Upper lobe of right lung (tissue), 1 donor: ENCODE results near the gene NEDD4L. TPM values are rescaled to one million over a fixed set of nuclear protein-coding genes. Genes with fewer than 3 reads are reported as not detected.

Experiments used
- ATAC-seq: fragments of 200-7000 bp; cut with Tn5 transposase; one replicate; pipeline ENCODE4 v1.9.1; 2020; ENCODE audit warnings: mild to moderate bottlenecking, moderate library complexity
- DNase-seq: peaks from one replicate; pipeline ENCODE4 v3.0.0-alpha.2; 2020
- H3K27ac ChIP-seq: fragments of 200-600 bp; one replicate; pipeline ENCODE4 v1.8.0; 2022
- H3K27me3 ChIP-seq: fragments of 200-600 bp; one replicate; pipeline ENCODE4 v1.8.0; 2022; ENCODE audit warnings: mild to moderate bottlenecking
- H3K36me3 ChIP-seq: fragments of 200-600 bp; one replicate; pipeline ENCODE4 v1.8.0; 2022
- H3K4me1 ChIP-seq: fragments of 200-600 bp; one replicate; pipeline ENCODE4 v1.8.0; 2022
- H3K4me3 ChIP-seq: fragments of 200-600 bp; one replicate; pipeline ENCODE4 v1.8.0; 2022; ENCODE audit warnings: mild to moderate bottlenecking
- H3K9me3 ChIP-seq: fragments of 200-600 bp; one replicate; pipeline ENCODE4 v1.8.0; 2022
- intact Hi-C: fragments of 100-400 bp; cut with DNase I; formaldehyde crosslinking; loops from one replicate; pipeline ENCODE4 v1.11.0; 2022
- total RNA-seq: library from RNA; stranded (reverse); fragmentation: NEBNext Ultra II Directional; extraction: Animal tissue kit (Norgen Biotek cat#: 25700); gene quantifications from one replicate; pipeline ENCODE4 v1.2.1, GENCODE V29; 2021
- TF ChIP-seq, protein P1 (sequence below): fragments of 200-600 bp; IDR thresholded peaks from one replicate; pipeline ENCODE4 v1.8.0; 2022; ENCODE audit warnings: antibody characterized with exemption
- donor health status: DM: no; HTN: yes; CAD: no; lungs with severe emphysema.

The NEDD4L gene
- total RNA-seq, 1 donor from 2014 or later, result 192 TPM

DNA sequence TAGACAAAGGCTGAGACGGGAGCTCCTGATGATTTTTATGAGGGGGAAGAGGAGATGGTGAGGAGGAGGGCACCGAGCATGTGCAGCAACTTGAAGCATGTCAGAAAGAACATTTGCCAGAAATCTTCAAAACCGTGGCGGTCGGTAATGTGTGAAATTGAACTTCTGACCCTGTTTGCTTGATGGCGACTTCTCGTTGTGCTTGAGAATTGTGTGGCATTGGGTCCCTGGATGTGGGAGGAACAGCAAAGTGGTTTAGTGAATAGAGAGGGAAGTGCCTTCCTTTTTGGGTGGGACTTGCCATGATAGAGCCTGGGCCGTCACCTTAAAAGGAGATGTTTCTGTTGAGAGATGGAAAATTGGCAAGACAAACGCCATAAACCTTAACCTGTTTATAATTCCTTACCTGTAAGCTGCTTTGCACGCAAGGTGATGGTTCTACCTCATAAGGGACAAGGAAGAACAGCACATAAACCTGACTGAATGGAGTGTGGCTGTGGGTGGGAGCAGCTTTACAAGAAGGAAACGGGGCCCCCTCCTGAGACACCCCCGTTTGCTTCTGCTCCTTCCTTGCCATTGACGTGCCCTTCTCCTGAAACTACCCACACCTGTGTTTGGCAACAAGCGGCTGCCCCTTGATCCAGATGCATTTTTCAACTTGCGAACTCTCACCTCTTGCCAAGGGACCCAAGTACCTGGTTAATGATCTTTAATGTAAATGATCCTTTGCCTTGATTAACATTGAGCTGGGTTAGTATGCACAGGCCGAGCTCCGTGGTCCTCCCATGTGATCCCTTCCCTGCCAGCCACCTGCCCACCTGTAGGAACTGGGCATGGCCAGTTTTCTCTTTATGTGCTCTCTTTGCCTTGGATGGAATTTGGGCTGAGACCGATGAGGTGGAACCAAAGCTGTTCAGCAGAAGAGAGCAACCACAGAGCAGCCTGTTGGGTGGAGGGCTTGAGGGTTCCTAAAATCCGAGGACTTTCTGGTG, 153.2 kb downstream of the NEDD4L start:
- TF ChIP-seq, protein P1, sequence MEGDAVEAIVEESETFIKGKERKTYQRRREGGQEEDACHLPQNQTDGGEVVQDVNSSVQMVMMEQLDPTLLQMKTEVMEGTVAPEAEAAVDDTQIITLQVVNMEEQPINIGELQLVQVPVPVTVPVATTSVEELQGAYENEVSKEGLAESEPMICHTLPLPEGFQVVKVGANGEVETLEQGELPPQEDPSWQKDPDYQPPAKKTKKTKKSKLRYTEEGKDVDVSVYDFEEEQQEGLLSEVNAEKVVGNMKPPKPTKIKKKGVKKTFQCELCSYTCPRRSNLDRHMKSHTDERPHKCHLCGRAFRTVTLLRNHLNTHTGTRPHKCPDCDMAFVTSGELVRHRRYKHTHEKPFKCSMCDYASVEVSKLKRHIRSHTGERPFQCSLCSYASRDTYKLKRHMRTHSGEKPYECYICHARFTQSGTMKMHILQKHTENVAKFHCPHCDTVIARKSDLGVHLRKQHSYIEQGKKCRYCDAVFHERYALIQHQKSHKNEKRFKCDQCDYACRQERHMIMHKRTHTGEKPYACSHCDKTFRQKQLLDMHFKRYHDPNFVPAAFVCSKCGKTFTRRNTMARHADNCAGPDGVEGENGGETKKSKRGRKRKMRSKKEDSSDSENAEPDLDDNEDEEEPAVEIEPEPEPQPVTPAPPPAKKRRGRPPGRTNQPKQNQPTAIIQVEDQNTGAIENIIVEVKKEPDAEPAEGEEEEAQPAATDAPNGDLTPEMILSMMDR, result no peak
- ATAC-seq (no peak), DNase-seq (no peak)
- intact Hi-C loops, result no loop called here
- H3K27ac ChIP-seq, result no peak overlapping the region
- peaks cover 4% of the 10 kb centered on the region for H3K27me3 ChIP-seq
- no peaks in the 10 kb centered on the region for H3K36me3 ChIP-seq
- peaks cover 12% of the 10 kb centered on the region for H3K4me1 ChIP-seq
- H3K4me3 ChIP-seq, result no peak overlapping the region
- H3K9me3 ChIP-seq, result no peaks in the 10 kb centered on the region

DNA sequence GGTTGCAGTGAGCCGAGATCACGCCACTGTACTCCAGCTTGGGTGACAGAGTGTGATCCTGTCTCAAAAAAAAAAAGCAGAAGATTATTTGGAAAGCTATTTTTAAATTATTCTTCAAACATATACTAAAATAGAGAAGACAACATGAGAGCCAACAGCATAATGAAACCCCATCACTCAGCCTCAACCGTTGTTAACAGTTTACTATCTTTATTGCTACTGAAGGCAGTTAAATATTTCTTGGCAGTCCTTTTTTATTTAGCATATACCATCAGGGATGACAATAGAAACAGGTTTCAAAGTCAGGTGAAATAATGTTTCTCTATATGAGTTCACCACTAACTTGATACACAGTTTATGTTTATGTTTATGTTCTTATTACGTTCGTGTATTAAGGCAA, 157.2 kb downstream of the NEDD4L start:
- H3K27ac ChIP-seq, result no peak overlapping the region
- TF ChIP-seq, protein P1, result no peak

DNA sequence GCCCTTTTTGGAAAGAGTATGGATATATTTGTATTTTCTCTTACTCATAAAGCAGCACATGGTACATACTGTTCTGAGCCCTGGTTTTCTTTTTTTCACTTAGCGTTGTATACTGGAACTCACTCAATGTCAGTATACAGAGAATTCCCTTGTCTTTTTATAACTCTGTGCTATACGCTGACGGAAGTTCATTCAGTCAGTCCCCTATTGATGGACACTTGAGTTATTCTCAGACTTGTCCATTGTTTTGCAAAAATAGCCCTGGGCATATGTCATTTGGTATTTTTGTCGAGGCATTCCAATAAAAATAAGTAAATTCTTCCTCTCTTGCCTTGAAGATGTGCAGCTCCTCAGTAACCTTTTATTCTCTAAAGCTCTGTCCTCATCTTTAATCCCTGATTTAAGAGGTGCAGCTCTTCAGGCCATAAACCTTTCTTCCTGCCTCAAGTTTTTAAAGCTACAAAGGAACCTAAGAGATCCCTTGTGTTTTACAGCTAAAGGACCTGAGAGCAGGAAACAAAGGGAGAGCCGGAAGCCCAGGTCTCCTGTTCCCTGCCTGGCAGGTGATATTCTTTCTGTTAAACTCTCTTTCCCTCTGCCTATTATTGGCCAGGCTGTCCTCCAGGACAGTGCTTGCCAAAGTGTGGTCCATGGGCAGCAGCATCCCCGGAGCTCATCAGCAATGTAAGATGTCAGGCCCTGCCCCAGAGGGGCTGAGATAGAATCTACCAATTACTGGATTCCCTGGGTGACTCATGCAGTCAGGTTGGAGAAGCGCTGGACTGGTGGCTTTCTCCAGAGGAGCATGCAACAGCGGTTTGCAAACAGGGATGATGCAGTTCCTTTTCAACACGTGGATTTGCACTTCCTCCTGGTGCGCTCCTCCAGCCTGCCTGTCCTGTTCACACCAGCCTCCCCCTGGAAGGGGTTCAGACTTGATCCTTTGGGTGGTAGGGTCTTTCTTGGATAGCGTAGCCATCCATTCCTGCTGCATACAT, 158.0 kb downstream of the NEDD4L start:
- Histone ChIP-seq H3K27ac (no peak overlapping the region), H3K27me3 (no peaks in the 10 kb centered on the region), H3K4me1 (no peaks in the 10 kb centered on the region), H3K36me3 (no peaks in the 10 kb centered on the region), H3K9me3 (no peaks in the 10 kb centered on the region), H3K4me3 (no peak overlapping the region)
- peak; percentile 46 for ATAC-seq
- no peak for DNase-seq
- intact Hi-C loops, result no loop called here
- TF ChIP-seq, protein P1, result no peak

More for the DNA sequence above, 157.2 kb downstream of the NEDD4L start:
- DNase-seq (no peak), ATAC-seq (no peak)
- no peak overlapping the region for H3K4me3 ChIP-seq
- no peaks in the 10 kb centered on the region for H3K27me3 ChIP-seq
- no peaks in the 10 kb centered on the region for H3K9me3 ChIP-seq
- H3K36me3 ChIP-seq, result no peaks in the 10 kb centered on the region
- intact Hi-C loops, result no loop called here
- no peaks in the 10 kb centered on the region for H3K4me1 ChIP-seq

DNA sequence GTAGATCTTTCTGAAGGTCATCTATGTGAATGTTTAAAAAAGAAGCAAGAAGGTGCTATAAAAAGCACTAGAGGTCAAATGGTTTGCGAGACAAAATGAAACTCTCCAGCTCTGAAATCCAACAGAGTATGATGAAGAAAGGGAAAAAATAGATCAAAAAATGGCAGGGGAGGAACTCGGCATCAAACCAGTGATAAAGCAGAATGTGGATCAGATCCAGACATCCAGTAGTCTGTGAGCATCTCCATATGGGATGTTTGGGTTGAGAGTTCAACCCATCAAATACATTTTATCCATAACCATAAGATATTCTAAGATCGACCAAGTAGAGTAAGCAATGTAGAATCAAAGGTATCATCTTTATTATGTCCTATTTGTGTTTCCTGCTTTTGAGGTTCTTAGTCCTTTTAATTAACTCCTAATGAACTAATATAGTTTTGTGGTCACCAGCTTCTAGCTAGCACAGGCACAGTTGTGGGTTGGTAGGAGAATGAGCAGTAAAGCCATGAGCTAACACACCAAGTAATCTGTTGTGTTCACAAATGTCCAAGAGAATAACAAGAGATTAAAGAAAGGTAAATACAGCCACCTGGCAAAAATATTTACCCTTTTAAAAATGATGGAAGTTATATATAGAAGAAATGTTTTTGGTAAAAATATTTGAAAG, 160.9 kb downstream of the NEDD4L start:
- no peak for ATAC-seq
- no peaks in the 10 kb centered on the region for H3K27me3 ChIP-seq
- intact Hi-C loops, result no loop called here
- H3K27ac ChIP-seq, result no peak overlapping the region
- peaks cover 12% of the 10 kb centered on the region for H3K4me1 ChIP-seq
- no peaks in the 10 kb centered on the region for H3K36me3 ChIP-seq
- TF ChIP-seq, protein P1, result no peak
- H3K9me3 ChIP-seq, result no peaks in the 10 kb centered on the region
- no peak overlapping the region for H3K4me3 ChIP-seq
- DNase-seq, result no peak

DNA sequence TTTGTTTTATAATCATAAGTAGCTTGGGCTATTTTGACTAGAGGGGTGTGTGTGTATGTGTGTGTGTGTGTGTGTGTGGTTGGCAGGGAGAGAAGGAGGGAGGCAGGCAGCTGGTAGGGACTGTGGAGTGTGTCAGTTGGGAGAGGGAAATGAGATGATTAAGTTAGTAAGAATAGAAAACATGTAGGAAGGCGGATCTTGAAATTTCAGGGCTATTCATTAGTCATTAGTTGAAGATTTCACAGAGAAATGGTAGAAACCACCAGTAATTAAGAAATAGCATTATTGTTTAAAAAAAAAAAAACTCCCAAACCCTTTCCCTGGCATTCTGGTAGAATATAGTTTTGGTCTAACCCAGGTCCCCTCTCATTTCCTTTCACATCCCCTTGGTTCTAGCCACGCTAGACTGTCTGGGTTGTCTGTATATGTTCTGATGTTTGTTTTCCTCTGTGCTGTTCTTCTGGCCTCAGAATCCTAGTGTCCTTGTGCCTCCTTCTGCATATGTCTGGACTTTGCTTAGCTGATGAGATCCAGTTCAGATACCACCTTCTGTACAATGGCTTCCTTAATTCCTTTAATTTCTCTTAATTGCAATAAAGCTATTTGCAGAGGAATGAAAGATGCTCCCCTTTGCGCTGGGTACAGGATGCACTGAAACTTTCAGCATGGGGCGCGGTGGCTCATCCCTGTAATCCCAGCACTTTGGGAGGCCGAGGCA, 161.6 kb downstream of the NEDD4L start:
- Histone ChIP-seq H3K27ac (no peak overlapping the region), H3K9me3 (no peaks in the 10 kb centered on the region), H3K4me1 (peaks cover 12% of the 10 kb centered on the region), H3K4me3 (no peak overlapping the region), H3K27me3 (no peaks in the 10 kb centered on the region), H3K36me3 (no peaks in the 10 kb centered on the region)
- TF ChIP-seq, protein P1, result no peak
- no peak for ATAC-seq
- no peak for DNase-seq
- intact Hi-C loops, result no loop called here
